AG10803 (cell line): Measurements from ENCODE around the gene CSF2.
"Not testable (repeated sequence)": the region's sequence is repeated elsewhere in the genome, so short reads cannot be mapped to it uniquely, and the experiment has no call there.

Experiments
- DNase-seq: peaks from one replicate; pipeline ENCODE4 v3.0.0; 2010; ENCODE audit warnings: low read depth
- H3K4me3 ChIP-seq: 2 replicates; pipeline ENCODE4 v1.5.1; 2011; ENCODE audit warnings: mild to moderate bottlenecking, low read length, control low read depth
- TF ChIP-seq, protein P1 (sequence below): conservative IDR thresholded peaks from 2 replicates; pipeline ENCODE4 v1.5.1; 2011; ENCODE audit warnings: mild to moderate bottlenecking, low read length, control low read depth, inconsistent platforms

The CSF2 gene

DNA sequence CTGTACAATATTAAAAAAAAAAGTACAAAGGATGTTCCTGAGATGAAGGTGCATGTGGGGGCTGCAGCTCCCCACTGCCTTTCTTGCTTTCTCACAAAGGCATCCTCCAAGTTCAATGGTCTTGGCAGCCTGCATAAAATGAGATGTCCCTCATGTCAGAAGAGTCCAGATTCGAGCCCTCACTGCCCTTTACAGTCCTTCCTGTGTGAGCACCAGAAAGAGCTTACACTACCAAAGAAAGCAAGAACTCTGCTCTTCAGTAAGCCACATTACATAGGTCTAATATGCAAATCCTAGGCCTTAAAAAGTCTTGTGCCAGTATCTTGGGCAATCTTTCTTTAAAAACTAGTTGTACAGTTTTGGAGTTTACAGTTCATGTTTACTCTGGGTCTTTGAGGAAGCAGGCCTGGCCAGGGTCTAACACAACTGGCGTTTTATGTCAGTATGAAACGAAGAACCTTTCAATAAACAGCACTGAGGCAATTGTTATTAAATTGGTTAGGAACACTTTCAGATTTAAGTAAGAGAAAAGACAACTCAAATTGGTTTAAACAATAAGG is 36.0 kb downstream of the CSF2 start:
- no peak for DNase-seq
- TF ChIP-seq, protein P1, sequence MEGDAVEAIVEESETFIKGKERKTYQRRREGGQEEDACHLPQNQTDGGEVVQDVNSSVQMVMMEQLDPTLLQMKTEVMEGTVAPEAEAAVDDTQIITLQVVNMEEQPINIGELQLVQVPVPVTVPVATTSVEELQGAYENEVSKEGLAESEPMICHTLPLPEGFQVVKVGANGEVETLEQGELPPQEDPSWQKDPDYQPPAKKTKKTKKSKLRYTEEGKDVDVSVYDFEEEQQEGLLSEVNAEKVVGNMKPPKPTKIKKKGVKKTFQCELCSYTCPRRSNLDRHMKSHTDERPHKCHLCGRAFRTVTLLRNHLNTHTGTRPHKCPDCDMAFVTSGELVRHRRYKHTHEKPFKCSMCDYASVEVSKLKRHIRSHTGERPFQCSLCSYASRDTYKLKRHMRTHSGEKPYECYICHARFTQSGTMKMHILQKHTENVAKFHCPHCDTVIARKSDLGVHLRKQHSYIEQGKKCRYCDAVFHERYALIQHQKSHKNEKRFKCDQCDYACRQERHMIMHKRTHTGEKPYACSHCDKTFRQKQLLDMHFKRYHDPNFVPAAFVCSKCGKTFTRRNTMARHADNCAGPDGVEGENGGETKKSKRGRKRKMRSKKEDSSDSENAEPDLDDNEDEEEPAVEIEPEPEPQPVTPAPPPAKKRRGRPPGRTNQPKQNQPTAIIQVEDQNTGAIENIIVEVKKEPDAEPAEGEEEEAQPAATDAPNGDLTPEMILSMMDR = no peak
- H3K4me3 ChIP-seq = no peak overlapping the region

DNA sequence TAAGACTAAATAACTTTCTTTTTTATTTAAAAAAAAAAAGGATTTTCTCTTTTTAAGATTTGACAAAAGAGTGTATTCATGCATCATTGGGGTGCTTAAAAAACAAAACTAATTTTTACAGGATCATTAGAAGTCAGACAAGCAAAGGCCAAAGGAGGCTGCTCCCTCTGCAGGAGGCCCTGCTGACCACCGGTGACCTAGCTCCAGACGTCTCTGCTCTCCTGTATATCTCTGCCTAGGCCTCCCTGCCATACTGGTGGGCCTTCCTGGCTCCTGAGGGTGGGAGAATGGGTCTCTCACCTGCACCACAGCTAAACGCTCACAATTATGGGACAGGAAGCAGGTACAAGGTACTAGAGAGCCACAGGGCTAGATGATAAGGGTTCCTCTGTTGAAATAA is 36.6 kb downstream of the CSF2 start:
- no peak overlapping the region for H3K4me3 ChIP-seq

GRCh38 chr5:132110930-132111329 is 37.3 kb downstream of the CSF2 start:
- no peak overlapping the region for H3K4me3 ChIP-seq
- DNase-seq = peak; percentile 48
- TF ChIP-seq, protein P1 = no peak

More for the DNA sequence above, 36.6 kb downstream of the CSF2 start:
- TF ChIP-seq, protein P1 = no peak
- DNase-seq = no peak

DNA sequence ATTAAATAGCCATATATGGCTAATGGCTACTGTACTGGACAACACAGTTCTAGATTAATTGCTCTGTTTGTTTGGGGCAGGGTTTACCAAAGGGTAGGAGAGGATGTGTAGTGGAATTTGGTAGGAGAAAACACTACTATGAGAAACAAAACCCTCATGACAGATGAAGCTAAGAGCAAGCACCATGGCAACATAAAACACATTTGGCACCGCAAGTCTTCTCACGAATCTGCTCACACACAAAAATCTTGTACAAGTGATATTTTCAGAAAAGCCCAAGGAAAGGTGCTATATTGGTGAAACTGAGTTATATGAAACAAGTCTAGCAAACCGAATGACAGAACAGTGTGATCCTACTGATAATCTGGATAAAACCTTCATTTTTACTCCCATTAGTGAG is 38.5 kb downstream of the CSF2 start:
- TF ChIP-seq, protein P1 = no peak
- H3K4me3 ChIP-seq = no peak overlapping the region
- DNase-seq = no peak

DNA sequence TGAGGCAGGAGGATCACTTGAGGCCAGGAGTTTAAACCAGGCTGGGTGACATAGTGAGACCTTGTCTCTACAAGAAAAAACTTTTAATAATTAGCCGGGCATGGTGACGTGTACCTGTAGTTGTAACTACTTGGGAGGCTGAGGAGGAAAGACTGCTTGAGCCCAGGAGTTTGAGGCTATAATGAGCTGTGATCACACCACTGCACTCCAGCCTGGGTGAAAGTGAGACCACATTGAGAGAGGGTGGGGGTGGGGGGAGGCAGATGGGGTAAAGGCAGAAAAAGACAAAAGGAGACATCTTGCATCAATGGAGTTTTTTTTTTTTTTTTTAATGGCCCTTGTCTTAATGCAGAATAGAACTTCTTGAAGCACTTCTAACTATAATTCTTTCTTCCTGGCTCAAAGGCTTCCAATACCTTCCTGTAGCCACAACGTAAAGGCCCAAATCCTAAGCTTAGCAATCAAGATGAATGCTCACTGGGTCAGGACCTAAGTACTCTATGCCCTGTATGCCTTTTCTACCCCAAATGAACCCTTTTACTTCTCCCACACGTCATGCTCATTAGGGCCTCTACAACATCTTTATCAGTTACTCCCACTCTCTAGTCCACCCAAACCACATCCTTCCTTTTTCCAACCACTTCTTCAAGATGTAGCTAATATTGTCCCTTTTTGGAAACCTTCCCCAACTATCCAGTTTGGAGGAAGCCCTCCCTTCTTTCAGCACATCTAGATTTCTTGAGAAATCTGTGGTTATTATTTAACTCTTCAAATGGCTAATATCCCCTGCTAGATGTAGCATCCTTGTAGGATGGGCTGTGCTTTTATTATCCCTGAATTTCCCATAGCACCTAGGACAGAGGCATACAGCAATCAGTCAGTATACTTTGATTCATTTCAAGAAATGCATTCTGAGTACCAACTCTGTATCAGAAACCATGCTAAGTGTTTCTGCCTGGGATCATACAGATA is 40.8 kb downstream of the CSF2 start:
- DNase-seq = no peak
- TF ChIP-seq, protein P1 = no peak
- H3K4me3 ChIP-seq = no peak overlapping the region

DNA sequence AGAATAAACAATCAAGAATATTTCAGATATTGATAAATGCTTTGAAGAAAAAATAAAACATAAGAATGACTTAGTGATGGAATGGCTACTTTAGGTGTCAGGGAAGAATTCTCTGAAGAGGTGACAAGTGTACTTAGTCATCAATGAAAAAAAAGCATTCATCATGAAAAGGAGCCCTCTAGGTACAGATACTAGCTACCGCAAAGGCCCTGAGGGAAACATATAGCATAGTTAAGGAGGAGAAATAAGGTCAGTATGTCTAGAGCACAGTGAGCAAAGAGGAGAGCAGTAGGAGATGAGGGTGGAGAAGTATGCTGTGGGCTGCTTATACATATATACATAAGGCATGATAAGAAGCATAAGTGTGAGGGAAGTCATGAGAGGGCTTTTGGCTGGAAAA is 41.8 kb downstream of the CSF2 start:
- no peak for DNase-seq
- no peak overlapping the region for H3K4me3 ChIP-seq
- TF ChIP-seq, protein P1 = no peak

DNA sequence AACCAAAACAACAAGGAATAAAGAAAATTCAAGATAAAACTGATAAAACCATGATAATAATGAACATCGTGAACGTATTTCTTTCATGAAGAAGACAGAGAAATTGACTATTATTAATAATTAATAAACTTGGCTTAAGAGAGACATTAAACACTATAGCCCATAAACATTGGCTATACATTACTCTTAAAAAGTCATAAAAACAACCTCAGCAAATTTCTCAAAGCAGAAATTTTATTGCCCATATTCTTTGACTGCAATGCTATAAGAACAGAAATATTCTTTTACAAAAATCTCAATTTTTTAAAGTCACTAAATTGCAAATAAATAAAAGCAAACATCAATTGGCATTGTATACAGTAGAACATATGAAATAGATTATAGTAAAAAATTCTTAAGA is 42.5 kb downstream of the CSF2 start:
- H3K4me3 ChIP-seq = no peak overlapping the region
- DNase-seq = no peak
- TF ChIP-seq, protein P1 = no peak

DNA sequence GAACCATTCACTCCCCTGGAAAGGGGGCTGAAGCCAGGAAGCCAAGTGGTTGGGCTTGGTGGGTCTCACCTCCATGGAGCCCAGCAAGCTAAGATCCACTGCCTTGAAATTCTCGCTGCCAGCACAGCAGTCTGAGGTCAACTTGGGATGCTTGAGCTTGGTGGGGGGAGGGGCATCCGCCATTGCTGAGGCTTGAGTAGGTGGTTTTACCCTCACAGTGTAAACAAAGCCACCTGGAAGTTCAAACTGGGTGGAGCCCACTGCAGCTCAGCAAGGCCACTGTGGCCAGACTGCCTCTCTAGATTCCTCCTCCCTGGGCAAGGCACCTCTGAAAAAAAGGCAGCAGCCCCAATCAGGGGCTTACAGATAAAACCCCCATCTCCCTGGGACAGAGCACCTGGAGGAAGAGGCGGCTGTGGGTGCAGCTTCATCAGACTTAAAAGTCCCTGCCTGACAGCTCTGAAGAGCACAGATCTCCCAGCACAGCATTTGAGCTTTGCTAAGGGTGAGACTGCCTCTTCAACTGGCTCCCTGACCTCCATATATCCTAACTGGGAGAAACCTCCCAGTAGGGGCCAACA is 43.4 kb downstream of the CSF2 start:
- not testable (repeated sequence) for DNase-seq, H3K4me3 ChIP-seq

DNA sequence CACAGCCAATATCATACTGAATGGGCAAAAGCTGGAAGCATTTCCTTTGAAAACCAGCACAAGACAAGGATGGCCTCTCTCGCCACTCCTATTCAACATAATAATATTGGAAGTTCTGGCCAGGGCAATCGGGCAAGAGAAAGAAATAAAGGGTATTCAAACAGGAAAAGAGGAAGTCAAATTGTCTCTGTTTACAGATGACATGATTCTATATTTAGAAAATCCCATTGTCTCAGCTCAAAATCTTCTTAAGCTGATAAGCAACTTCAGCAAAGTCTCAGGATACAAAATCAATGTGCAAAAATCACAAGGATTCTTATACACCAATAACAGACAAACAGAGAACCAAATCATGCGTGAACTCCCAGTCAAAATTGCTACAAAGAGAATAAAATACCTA is 47.1 kb downstream of the CSF2 start:
- not testable (repeated sequence) for H3K4me3 ChIP-seq, DNase-seq

GRCh38 chr5:132122971-132123370 is 49.4 kb downstream of the CSF2 start:
- DNase-seq, H3K4me3 ChIP-seq: not testable (repeated sequence)
